ENCODE measurements around the gene DNAJC30. TPM values are rescaled to one million over a fixed set of nuclear protein-coding genes. Genes with fewer than 3 reads are reported as not detected.

DNAJC30 gene
- total and polyA plus RNA-seq, 2 of the 8 experiments (the other 6 are each of a cell fraction or from before 2014, with no cell fraction given), result 6.1 to 6.3 TPM

- CTCF ChIA-PET (ENCODE audit: partially characterized antibody), result interaction anchor here (0.8 to 9.7 kb wide), 11 partner anchors 16 to 96 kb away, joined by 3 to 130 read pairs (median 5); partner anchors contain the start of gene STX1A
- FAIRE-seq, result no peak
- H3K4me1 ChIP-seq (replicated peaks in 1 of 4; ENCODE audit: control insufficient read depth in 3 of 4, insufficient read depth in 4 of 4, low read length in 3 of 4), result peaks cover 0 to 19% (median 15%) of the 10 kb centered on the region in 4 experiments; a peak in 6 of 7 replicates
Measured at GRCh38 chr7:73703225-73703624, 20.0 kb upstream of the DNAJC30 start.

More at GRCh38 chr7:73703225-73703624, 20.0 kb upstream of the DNAJC30 start:
- peaks cover 6 to 19% of the 10 kb centered on the region in 2 experiments for H4K20me1 ChIP-seq (replicated peaks in 1 of 2; ENCODE audit: control insufficient read depth in 1 of 2, insufficient read depth in 2 of 2, low read length in 2 of 2)
- peak overlapping the region; percentile 91 for H4K8ac ChIP-seq (ENCODE audit: extremely low read depth, insufficient read depth, low read length)
- H2AFZ ChIP-seq (ENCODE audit: low read length), result no peak overlapping the region
- H4K91ac ChIP-seq (replicated peaks; ENCODE audit: insufficient read length, low read length), result peak overlapping the region; percentile 17
- peak overlapping the region; percentile 5 for H3K56ac ChIP-seq (replicated peaks; ENCODE audit: insufficient read length, low read depth, low read length)
- H2BK20ac ChIP-seq (ENCODE audit: low read length), result no peak overlapping the region
- H3K23ac ChIP-seq (ENCODE audit: insufficient read length), result no peak overlapping the region
- DNase-seq (ENCODE audit: low read depth in 1 of 2, low spot score in 2 of 2), result no peak
- H3K27me3 ChIP-seq (replicated peaks in 1 of 4; ENCODE audit: control insufficient read depth in 3 of 4, extremely low read depth in 1 of 4, insufficient read depth in 3 of 4, low read length in 3 of 4), result no peaks in the 10 kb centered on the region; a peak in 1 of 7 replicates
- peaks cover 2% of the 10 kb centered on the region; the same call in 1 of the 2 replicates for H3K23me2 ChIP-seq (ENCODE audit: low read depth, low read length)
- H3K4me2 ChIP-seq (ENCODE audit: insufficient read depth in 1 of 2, low read depth in 2 of 2, low read length in 2 of 2), result peak overlapping the region; percentile 76 to 85
- H2BK120ac ChIP-seq (replicated peaks; ENCODE audit: low read depth, low read length), result no peak overlapping the region
- peak overlapping the region; percentile 62 for H4K5ac ChIP-seq (ENCODE audit: insufficient read length, low read depth, low read length)
- no peaks in the 10 kb centered on the region for H3K79me2 ChIP-seq (ENCODE audit: control insufficient read depth in 1 of 2, insufficient read depth in 2 of 2, low read length in 2 of 2)
- peak overlapping the region; percentile 81; the same call in 1 of the 2 replicates for H2BK15ac ChIP-seq (ENCODE audit: low read length)
- peak overlapping the region; percentile 53; the same call in 1 of the 2 replicates for H3K27ac ChIP-seq (ENCODE audit: low read depth, low read length)
- no peaks in the 10 kb centered on the region for H3K79me1 ChIP-seq (ENCODE audit: low read depth, low read length)
- POLR2A ChIA-PET (ENCODE audit: partially characterized antibody), result interaction anchor here (1.4 to 4.9 kb wide), 5 partner anchors 10 to 96 kb away, joined by 3 to 37 read pairs (median 13); no protein-coding TSS in a partner anchor
- TF ChIP-seq POU5F1 (IDR thresholded peaks at IDR 0.05; ENCODE audit: low read depth, low read length) (no peak), POLR2AphosphoS5 (IDR thresholded peaks at IDR 0.05; ENCODE audit: low read depth, low read length) (no peak; the same call in 1 of the 2 replicates), SUZ12 (IDR thresholded peaks at IDR 0.05; ENCODE audit: low read length) (no peak), BRCA1 (IDR thresholded peaks at IDR 0.05; ENCODE audit: low read depth, low read length) (no peak), BCL11A (IDR thresholded peaks at IDR 0.05; ENCODE audit: low read depth in 2 of 2, low read length in 2 of 2) (no peak), ATF3 (IDR thresholded peaks at IDR 0.05; ENCODE audit: insufficient read depth, low read depth, low read length) (no peak), SRF (IDR thresholded peaks at IDR 0.05; ENCODE audit: low read depth, low read length) (no peak)
- H3K4ac ChIP-seq (replicated peaks; ENCODE audit: insufficient read length, low read depth, low read length), result peak overlapping the region; percentile 97
- no peak overlapping the region for H2AK5ac ChIP-seq (ENCODE audit: low read depth, low read length)
- peak overlapping the region; percentile 60; the same call in 1 of the 2 replicates for H2BK5ac ChIP-seq (ENCODE audit: low read depth, low read length)
- H3K9me3 ChIP-seq (ENCODE audit: insufficient read depth in 2 of 2, low read depth in 1 of 2, low read length in 1 of 2), result no peaks in the 10 kb centered on the region
- peak overlapping the region; percentile 60; the same call in 1 of the 2 replicates for H2BK12ac ChIP-seq (ENCODE audit: low read depth, low read length)
- peak overlapping the region; percentile 28 to 58 (median 34); a peak in 7 of 8 replicates for H3K4me3 ChIP-seq (ENCODE audit: extremely low read depth in 1 of 4, insufficient read depth in 2 of 4, low read depth in 3 of 4, low read length in 4 of 4)
- WGBS, 2 experiments (ENCODE audit: extremely low coverage in 1 of 2, insufficient coverage in 1 of 2, insufficient read length in 1 of 2, insufficient replicate concordance in 2 of 2, low coverage in 1 of 2, low lambda C conversion rate in 2 of 2, missing lambda C conversion rate in 1 of 2), result 73% methylated on average over 13 of the region's 13 CpGs; no CpG with 5 or more reads in 1 of the 2 experiments
- H3K36me3 ChIP-seq (ENCODE audit: control insufficient read depth in 2 of 4, insufficient read depth in 4 of 4, low read length in 3 of 4), result peaks cover 0 to 11% (median 3%) of the 10 kb centered on the region in 4 experiments; a peak in 4 of 8 replicates
- H3K18ac ChIP-seq (ENCODE audit: extremely low read depth, low read length), result peak overlapping the region; percentile 81
- H3K14ac ChIP-seq (ENCODE audit: insufficient read length), result peak overlapping the region; percentile 19
- peak overlapping the region in 2 of 4 experiments; percentile 20 to 33; a peak in 3 of 7 replicates for H3K9ac ChIP-seq (replicated peaks in 1 of 4; ENCODE audit: extremely low read depth in 1 of 4, low read depth in 3 of 4, low read length in 3 of 4)
